Keratinocyte (primary cell): ENCODE measurements around the gene CBR3. TPM values are rescaled to one million over a fixed set of nuclear protein-coding genes. Genes with fewer than 3 reads are reported as not detected.

Experiments used
- DNase-seq: peaks from one replicate; pipeline ENCODE4 v3.0.0-alpha.2; 2011; ENCODE audit warnings: low read depth, missing footprints, low spot score
- FAIRE-seq: peaks from 2 replicates; lab custom pipeline; 2011; peaks lifted over from hg19 to GRCh38; lab: Jason Lieb, UNC
- H2AFZ ChIP-seq: 2 replicates; pipeline ENCODE4 v1.6.0; 2012; ENCODE audit warnings: low read length, control low read depth, inconsistent platforms; ENCODE audit not compliant: control insufficient read depth
- H3K27ac ChIP-seq: 2 replicates; pipeline ENCODE4 v1.5.1; 2011; ENCODE audit warnings: low read length; ENCODE audit not compliant: control insufficient read depth, insufficient read depth
- H3K27me3 ChIP-seq: 3 replicates; pipeline ENCODE4 v1.6.0; 2011; ENCODE audit warnings: low read length; ENCODE audit not compliant: control insufficient read depth, insufficient read depth; ENCODE audit errors: extremely low read depth
- H3K36me3 ChIP-seq, 2 experiments: 2 replicates in 1 of 2; 3 replicates in 1 of 2; pipeline ENCODE4 v1.5.1; 2011; ENCODE audit warnings: low read length in 2 of 2, mild to moderate bottlenecking in 1 of 2; ENCODE audit not compliant: control insufficient read depth in 2 of 2, insufficient read depth in 2 of 2; ENCODE audit errors: extremely low read depth in 1 of 2
- H3K4me1 ChIP-seq: 3 replicates; pipeline ENCODE4 v1.5.1; 2011; ENCODE audit warnings: low read length; ENCODE audit not compliant: control insufficient read depth, insufficient read depth; ENCODE audit errors: extremely low read depth
- H3K4me2 ChIP-seq: 3 replicates; pipeline ENCODE4 v1.6.0; 2011; ENCODE audit warnings: low read depth, low read length; ENCODE audit not compliant: control insufficient read depth, insufficient read depth; ENCODE audit errors: extremely low read depth
- H3K4me3 ChIP-seq, 3 experiments: fragments of 200-600 bp in 1 of 3; sonication (generic) in 1 of 3; 2 replicates in 2 of 3; 3 replicates in 1 of 3; pipeline ENCODE4 v1.5.1; 2011 to 2016; ENCODE audit warnings: low read length in 3 of 3, mild to moderate bottlenecking in 3 of 3, control low read depth in 2 of 3, inconsistent platforms in 1 of 3, low read depth in 1 of 3, mixed read lengths in 1 of 3, mixed run types in 1 of 3, moderate library complexity in 1 of 3; ENCODE audit not compliant: control insufficient read depth in 2 of 3, insufficient read depth in 2 of 3; ENCODE audit errors: extremely low read depth in 1 of 3
- H3K79me2 ChIP-seq: 2 replicates; pipeline ENCODE4 v1.6.0; 2012; ENCODE audit warnings: low read length; ENCODE audit not compliant: control insufficient read depth, insufficient read depth
- H3K9ac ChIP-seq: 3 replicates; pipeline ENCODE4 v1.6.0; 2011; ENCODE audit warnings: low read length; ENCODE audit not compliant: control insufficient read depth, insufficient read depth; ENCODE audit errors: extremely low read depth
- H3K9me1 ChIP-seq: 3 replicates; pipeline ENCODE4 v1.6.0; 2011; ENCODE audit warnings: low read length; ENCODE audit not compliant: control insufficient read depth, insufficient read depth; ENCODE audit errors: extremely low read depth
- H3K9me3 ChIP-seq: 2 replicates; pipeline ENCODE4 v1.5.1; 2012; ENCODE audit warnings: low read depth, low read length; ENCODE audit not compliant: control insufficient read depth
- H4K20me1 ChIP-seq: 3 replicates; pipeline ENCODE4 v1.6.0; 2011; ENCODE audit warnings: low read length; ENCODE audit not compliant: control insufficient read depth, insufficient read depth; ENCODE audit errors: extremely low read depth
- CTCF ChIP-seq, 3 experiments: IDR thresholded peaks in 1 of 3; conservative IDR thresholded peaks in 1 of 3; optimal IDR thresholded peaks in 1 of 3; 2 replicates in 2 of 3; 3 replicates in 1 of 3; pipeline versions ENCODE3 to v1.5.1; 2011; ENCODE audit warnings: low read length in 3 of 3, mild to moderate bottlenecking in 3 of 3, moderate library complexity in 2 of 3, control low read depth in 1 of 3, inconsistent platforms in 1 of 3; ENCODE audit not compliant: insufficient read depth in 2 of 3; ENCODE audit errors: extremely low read depth in 1 of 3
- EZH2 ChIP-seq: IDR thresholded peaks from one replicate; pipeline ENCODE4 v1.6.1; 2012; ENCODE audit warnings: inconsistent platforms, mild to moderate bottlenecking, low read length, moderate library complexity
- dilution Hi-C: fragments of 300-500 bp; cut with MboI; formaldehyde crosslinking; loops from one replicate; pipeline ENCODE4 v1.7.0; 2020; ENCODE audit warnings: low sequenced_read_pairs; ENCODE audit not compliant: extremely low pct_ligation_motif_present
- polyA plus RNA-seq, 5 experiments: library from polyadenylated mRNA; depleted of rRNA in 3 of 5; stranded (reverse) in 3 of 5; stranded (forward) in 1 of 5; unstranded in 1 of 5; fragments of >200 nt; gene quantifications; 1 replicate in 1 of 5; 2 replicates in 3 of 5; 3 replicates in 1 of 5; pipeline versions ENCODE4 v1.2.1 to v1.2.3, GENCODE V29; 2011 to 2012; ENCODE audit warnings: missing spikeins in 2 of 5, low read depth in 1 of 5, low replicate concordance in 1 of 5

CBR3 gene
- polyA plus RNA-seq, 1 donor (not counting 4 experiments of a cell fraction or from before 2014, with no cell fraction given): 1.3 TPM

GRCh38 chr21:36171741-36172331 lies 37.0 kb downstream of the CBR3 start:
- FAIRE-seq: no peak
- no peak for TF ChIP-seq EZH2
- TF ChIP-seq CTCF (optimal IDR thresholded peaks at IDR 0.05 in 1 of 3, IDR thresholded peaks at IDR 0.05 in 1 of 3, conservative IDR thresholded peaks at IDR 0.05 in 1 of 3; ENCODE audit: extremely low read depth in 1 of 3, insufficient read depth in 2 of 3, low read length in 3 of 3): no peak
- no peaks in the 10 kb centered on the region for H3K36me3 ChIP-seq

GRCh38 chr21:36174780-36175179 lies 39.9 kb downstream of the CBR3 start:
- H3K4me1 ChIP-seq: no peaks in the 10 kb centered on the region
- H3K27me3 ChIP-seq: no peaks in the 10 kb centered on the region
- no peak overlapping the region for H3K4me3 ChIP-seq
- no peaks in the 10 kb centered on the region for H3K79me2 ChIP-seq
- FAIRE-seq: no peak
- H3K9me1 ChIP-seq: no peaks in the 10 kb centered on the region
- H3K9ac ChIP-seq: no peak overlapping the region
- H3K27ac ChIP-seq: no peak overlapping the region
- no peaks in the 10 kb centered on the region for H3K36me3 ChIP-seq
- dilution Hi-C loops: no loop called here
- no peaks in the 10 kb centered on the region for H4K20me1 ChIP-seq
- no peak overlapping the region for H2AFZ ChIP-seq
- no peak for TF ChIP-seq CTCF (optimal IDR thresholded peaks at IDR 0.05 in 1 of 3, IDR thresholded peaks at IDR 0.05 in 1 of 3, conservative IDR thresholded peaks at IDR 0.05 in 1 of 3; ENCODE audit: extremely low read depth in 1 of 3, insufficient read depth in 2 of 3, low read length in 3 of 3)
- TF ChIP-seq EZH2: no peak
- no peaks in the 10 kb centered on the region for H3K9me3 ChIP-seq
- H3K4me2 ChIP-seq: no peak overlapping the region
- DNase-seq: no peak

More at GRCh38 chr21:36171741-36172331, 37.0 kb downstream of the CBR3 start:
- no peaks in the 10 kb centered on the region for H3K9me1 ChIP-seq
- DNase-seq: no peak
- no peak overlapping the region for H3K27ac ChIP-seq
- H3K9me3 ChIP-seq: no peaks in the 10 kb centered on the region
- H3K4me1 ChIP-seq: no peaks in the 10 kb centered on the region
- no peaks in the 10 kb centered on the region for H4K20me1 ChIP-seq
- no peak overlapping the region for H3K4me3 ChIP-seq
- dilution Hi-C loops: no loop called here
- no peak overlapping the region for H3K9ac ChIP-seq
- no peak overlapping the region for H2AFZ ChIP-seq
- H3K79me2 ChIP-seq: no peaks in the 10 kb centered on the region
- H3K27me3 ChIP-seq: no peaks in the 10 kb centered on the region
- H3K4me2 ChIP-seq: no peak overlapping the region
